Measurements from ENCODE around the gene MAP6.

DNA sequence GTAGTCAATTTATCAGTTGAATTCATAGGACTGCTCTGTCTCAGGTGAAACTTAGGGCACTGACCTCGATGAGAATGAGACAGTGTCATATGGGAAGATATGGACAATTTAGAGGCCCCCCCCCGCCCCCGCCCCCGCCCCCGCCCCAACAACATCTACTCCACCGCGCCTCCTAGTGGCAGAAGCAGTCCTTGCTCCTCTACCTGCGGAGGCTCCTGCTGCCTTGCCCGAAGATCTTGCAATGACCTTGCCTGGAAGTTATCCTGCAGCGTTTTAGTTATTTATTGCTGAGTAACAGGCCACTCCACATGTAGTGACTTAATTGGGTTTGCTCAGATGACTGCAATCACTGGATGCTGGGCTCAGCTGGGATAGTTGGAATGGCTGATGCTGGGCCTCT is 91.6 kb downstream of the MAP6 start:
- no peak for TF ChIP-seq POLR2A (IDR thresholded peaks at IDR 0.05)
- TF ChIP-seq, protein P1, sequence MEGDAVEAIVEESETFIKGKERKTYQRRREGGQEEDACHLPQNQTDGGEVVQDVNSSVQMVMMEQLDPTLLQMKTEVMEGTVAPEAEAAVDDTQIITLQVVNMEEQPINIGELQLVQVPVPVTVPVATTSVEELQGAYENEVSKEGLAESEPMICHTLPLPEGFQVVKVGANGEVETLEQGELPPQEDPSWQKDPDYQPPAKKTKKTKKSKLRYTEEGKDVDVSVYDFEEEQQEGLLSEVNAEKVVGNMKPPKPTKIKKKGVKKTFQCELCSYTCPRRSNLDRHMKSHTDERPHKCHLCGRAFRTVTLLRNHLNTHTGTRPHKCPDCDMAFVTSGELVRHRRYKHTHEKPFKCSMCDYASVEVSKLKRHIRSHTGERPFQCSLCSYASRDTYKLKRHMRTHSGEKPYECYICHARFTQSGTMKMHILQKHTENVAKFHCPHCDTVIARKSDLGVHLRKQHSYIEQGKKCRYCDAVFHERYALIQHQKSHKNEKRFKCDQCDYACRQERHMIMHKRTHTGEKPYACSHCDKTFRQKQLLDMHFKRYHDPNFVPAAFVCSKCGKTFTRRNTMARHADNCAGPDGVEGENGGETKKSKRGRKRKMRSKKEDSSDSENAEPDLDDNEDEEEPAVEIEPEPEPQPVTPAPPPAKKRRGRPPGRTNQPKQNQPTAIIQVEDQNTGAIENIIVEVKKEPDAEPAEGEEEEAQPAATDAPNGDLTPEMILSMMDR (IDR thresholded peaks at IDR 0.05), result peak; percentile 11 to 55 (median 47)

Data from right lobe of liver (tissue), 4 donors.